HEK293 (cell line): ENCODE measurements around the gene AVL9.

Source experiments
- ATF2 ChIP-seq: fragments of 450-650 bp; formaldehyde crosslinking; IDR thresholded peaks from 2 replicates; pipeline ENCODE4 v1.5.1; 2016; ENCODE audit warnings: missing biosample characterization, missing genetic modification characterization, low read depth
- ZEB2 ChIP-seq: fragments of 450-650 bp; formaldehyde crosslinking; IDR thresholded peaks from 2 replicates; pipeline ENCODE4 v1.5.1; 2016; ENCODE audit warnings: missing biosample characterization, missing genetic modification characterization
- ZNF394 ChIP-seq: fragments of 450-650 bp; formaldehyde crosslinking; IDR thresholded peaks from 2 replicates; pipeline ENCODE4 v1.5.1; 2016; ENCODE audit warnings: missing biosample characterization, missing genetic modification characterization, mild to moderate bottlenecking, moderate library complexity, borderline replicate concordance
- ZNF426 ChIP-seq: fragments of 450-650 bp; formaldehyde crosslinking; IDR thresholded peaks from 2 replicates; pipeline ENCODE4 v1.5.1; 2017; ENCODE audit warnings: missing biosample characterization, missing genetic modification characterization, mild to moderate bottlenecking, inconsistent platforms, moderate library complexity
- ZNF701 ChIP-seq: fragments of 450-650 bp; formaldehyde crosslinking; IDR thresholded peaks from 2 replicates; pipeline ENCODE4 v1.5.1; 2016; ENCODE audit warnings: missing biosample characterization, missing genetic modification characterization
- ZNF830 ChIP-seq: fragments of 450-650 bp; IDR thresholded peaks from 2 replicates; pipeline ENCODE4 v1.5.0; 2018; ENCODE audit warnings: missing biosample characterization, missing genetic modification characterization, low read depth, mild to moderate bottlenecking, moderate library complexity
- TF ChIP-seq, protein P1 (sequence below): fragments of 450-650 bp; formaldehyde crosslinking; IDR thresholded peaks from 2 replicates; pipeline ENCODE4 v1.5.1; 2016; ENCODE audit warnings: missing biosample characterization, missing genetic modification characterization
- TF ChIP-seq, protein P2 (sequence below): fragments of 450-650 bp; formaldehyde crosslinking; IDR thresholded peaks from 2 replicates; pipeline ENCODE4 v1.5.1; 2016; ENCODE audit warnings: missing biosample characterization, missing genetic modification characterization
- TF ChIP-seq, protein P3 (sequence below): fragments of 450-650 bp; formaldehyde crosslinking; conservative IDR thresholded peaks from 2 replicates; pipeline ENCODE4 v1.5.1; 2016; ENCODE audit warnings: low read depth, missing biosample characterization, missing genetic modification characterization

DNA sequence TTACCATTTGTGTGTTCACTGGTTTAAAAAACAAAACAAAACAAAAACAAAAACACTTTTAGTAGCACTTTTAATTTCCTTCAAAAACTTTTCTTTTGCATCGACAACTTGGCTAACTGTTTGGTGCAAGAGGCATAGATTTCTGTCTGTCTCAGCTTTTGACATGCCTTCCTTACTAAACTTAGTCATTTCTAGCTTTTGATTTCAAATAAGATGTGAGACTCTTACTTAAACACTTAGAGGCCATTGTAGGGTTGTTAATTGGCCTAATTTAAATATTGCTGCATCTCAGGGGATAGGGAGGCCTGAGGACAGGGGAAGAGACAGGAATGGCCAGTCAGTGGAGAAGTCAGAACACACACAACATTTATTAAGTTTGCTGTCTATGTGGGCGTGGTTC, 66.3 kb downstream of the AVL9 start:
- TF ChIP-seq ATF2 (tag by site-specific recombination) = no peak
- TF ChIP-seq ZNF426 = no peak
- TF ChIP-seq, protein P1, sequence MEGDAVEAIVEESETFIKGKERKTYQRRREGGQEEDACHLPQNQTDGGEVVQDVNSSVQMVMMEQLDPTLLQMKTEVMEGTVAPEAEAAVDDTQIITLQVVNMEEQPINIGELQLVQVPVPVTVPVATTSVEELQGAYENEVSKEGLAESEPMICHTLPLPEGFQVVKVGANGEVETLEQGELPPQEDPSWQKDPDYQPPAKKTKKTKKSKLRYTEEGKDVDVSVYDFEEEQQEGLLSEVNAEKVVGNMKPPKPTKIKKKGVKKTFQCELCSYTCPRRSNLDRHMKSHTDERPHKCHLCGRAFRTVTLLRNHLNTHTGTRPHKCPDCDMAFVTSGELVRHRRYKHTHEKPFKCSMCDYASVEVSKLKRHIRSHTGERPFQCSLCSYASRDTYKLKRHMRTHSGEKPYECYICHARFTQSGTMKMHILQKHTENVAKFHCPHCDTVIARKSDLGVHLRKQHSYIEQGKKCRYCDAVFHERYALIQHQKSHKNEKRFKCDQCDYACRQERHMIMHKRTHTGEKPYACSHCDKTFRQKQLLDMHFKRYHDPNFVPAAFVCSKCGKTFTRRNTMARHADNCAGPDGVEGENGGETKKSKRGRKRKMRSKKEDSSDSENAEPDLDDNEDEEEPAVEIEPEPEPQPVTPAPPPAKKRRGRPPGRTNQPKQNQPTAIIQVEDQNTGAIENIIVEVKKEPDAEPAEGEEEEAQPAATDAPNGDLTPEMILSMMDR = no peak
- no peak for TF ChIP-seq ZNF394
- TF ChIP-seq, protein P2, sequence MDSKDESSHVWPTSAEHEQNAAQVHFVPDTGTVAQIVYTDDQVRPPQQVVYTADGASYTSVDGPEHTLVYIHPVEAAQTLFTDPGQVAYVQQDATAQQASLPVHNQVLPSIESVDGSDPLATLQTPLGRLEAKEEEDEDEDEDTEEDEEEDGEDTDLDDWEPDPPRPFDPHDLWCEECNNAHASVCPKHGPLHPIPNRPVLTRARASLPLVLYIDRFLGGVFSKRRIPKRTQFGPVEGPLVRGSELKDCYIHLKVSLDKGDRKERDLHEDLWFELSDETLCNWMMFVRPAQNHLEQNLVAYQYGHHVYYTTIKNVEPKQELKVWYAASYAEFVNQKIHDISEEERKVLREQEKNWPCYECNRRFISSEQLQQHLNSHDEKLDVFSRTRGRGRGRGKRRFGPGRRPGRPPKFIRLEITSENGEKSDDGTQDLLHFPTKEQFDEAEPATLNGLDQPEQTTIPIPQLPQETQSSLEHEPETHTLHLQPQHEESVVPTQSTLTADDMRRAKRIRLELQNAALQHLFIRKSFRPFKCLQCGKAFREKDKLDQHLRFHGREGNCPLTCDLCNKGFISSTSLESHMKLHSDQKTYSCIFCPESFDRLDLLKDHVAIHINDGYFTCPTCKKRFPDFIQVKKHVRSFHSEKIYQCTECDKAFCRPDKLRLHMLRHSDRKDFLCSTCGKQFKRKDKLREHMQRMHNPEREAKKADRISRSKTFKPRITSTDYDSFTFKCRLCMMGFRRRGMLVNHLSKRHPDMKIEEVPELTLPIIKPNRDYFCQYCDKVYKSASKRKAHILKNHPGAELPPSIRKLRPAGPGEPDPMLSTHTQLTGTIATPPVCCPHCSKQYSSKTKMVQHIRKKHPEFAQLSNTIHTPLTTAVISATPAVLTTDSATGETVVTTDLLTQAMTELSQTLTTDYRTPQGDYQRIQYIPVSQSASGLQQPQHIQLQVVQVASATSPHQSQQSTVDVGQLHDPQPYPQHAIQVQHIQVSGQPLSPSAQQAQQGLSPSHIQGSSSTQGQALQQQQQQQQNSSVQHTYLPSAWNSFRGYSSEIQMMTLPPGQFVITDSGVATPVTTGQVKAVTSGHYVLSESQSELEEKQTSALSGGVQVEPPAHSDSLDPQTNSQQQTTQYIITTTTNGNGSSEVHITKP = no peak
- TF ChIP-seq ZNF701 (tag by site-specific recombination) = no peak
- TF ChIP-seq, protein P3, sequence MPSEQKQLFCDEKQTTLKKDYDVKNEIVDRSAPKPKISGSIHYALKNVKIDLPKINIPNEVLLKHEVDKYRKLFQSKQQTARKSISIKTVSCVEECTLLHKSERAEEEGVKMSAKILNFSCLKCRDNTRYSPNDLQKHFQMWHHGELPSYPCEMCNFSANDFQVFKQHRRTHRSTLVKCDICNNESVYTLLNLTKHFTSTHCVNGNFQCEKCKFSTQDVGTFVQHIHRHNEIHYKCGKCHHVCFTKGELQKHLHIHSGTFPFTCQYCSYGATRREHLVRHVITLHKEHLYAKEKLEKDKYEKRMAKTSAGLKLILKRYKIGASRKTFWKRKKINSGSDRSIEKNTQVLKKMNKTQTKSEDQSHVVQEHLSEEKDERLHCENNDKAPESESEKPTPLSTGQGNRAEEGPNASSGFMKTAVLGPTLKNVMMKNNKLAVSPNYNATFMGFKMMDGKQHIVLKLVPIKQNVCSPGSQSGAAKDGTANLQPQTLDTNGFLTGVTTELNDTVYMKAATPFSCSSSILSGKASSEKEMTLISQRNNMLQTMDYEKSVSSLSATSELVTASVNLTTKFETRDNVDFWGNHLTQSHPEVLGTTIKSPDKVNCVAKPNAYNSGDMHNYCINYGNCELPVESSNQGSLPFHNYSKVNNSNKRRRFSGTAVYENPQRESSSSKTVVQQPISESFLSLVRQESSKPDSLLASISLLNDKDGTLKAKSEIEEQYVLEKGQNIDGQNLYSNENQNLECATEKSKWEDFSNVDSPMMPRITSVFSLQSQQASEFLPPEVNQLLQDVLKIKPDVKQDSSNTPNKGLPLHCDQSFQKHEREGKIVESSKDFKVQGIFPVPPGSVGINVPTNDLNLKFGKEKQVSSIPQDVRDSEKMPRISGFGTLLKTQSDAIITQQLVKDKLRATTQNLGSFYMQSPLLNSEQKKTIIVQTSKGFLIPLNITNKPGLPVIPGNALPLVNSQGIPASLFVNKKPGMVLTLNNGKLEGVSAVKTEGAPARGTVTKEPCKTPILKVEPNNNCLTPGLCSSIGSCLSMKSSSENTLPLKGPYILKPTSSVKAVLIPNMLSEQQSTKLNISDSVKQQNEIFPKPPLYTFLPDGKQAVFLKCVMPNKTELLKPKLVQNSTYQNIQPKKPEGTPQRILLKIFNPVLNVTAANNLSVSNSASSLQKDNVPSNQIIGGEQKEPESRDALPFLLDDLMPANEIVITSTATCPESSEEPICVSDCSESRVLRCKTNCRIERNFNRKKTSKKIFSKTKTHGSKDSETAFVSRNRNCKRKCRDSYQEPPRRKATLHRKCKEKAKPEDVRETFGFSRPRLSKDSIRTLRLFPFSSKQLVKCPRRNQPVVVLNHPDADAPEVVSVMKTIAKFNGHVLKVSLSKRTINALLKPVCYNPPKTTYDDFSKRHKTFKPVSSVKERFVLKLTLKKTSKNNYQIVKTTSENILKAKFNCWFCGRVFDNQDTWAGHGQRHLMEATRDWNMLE (tag by site-specific recombination) = no peak
- TF ChIP-seq ZEB2 (tag by site-specific recombination) = no peak
- TF ChIP-seq ZNF830 (tag by site-specific recombination) = no peak
